Liver (tissue), 9 donors: ENCODE measurements around the gene TXNRD2. TPM values are rescaled to one million over a fixed set of nuclear protein-coding genes. Genes with fewer than 3 reads are reported as not detected.

Experiments used
- DNase-seq: peaks from one replicate; pipeline ENCODE4 v3.0.0-alpha.2; 2017; ENCODE audit warnings: low spot score
- H3K27ac ChIP-seq, 2 donors: one replicate each; pipeline ENCODE4 v1.7.0; 2013; ENCODE audit warnings: inconsistent platforms in 2 of 2, low read length in 2 of 2, control low read depth in 1 of 2, low read depth in 1 of 2, mild to moderate bottlenecking in 1 of 2
- H3K27me3 ChIP-seq, 4 donors: one replicate each; pipeline versions ENCODE4 v1.6.1 to v1.7.0; 2013; ENCODE audit warnings: low read length in 3 of 4, inconsistent platforms in 1 of 4, mild to moderate bottlenecking in 1 of 4, moderate library complexity in 1 of 4; ENCODE audit not compliant: control insufficient read depth in 4 of 4, insufficient read depth in 4 of 4
- H3K36me3 ChIP-seq, 4 donors: one replicate each; pipeline versions ENCODE4 v1.6.1 to v1.7.0; 2013; ENCODE audit warnings: low read length in 3 of 4, mild to moderate bottlenecking in 3 of 4, low read depth in 1 of 4, moderate library complexity in 1 of 4; ENCODE audit not compliant: control insufficient read depth in 4 of 4, insufficient read depth in 3 of 4
- H3K4me1 ChIP-seq, 4 donors: one replicate each; pipeline versions ENCODE4 v1.6.1 to v1.7.0; 2013; ENCODE audit warnings: low read length in 3 of 4, mild to moderate bottlenecking in 3 of 4, moderate library complexity in 1 of 4; ENCODE audit not compliant: control insufficient read depth in 4 of 4, insufficient read depth in 4 of 4
- H3K4me3 ChIP-seq, 3 donors: one replicate each; pipeline versions ENCODE4 v1.6.1 to v1.7.0; 2013; ENCODE audit warnings: low read length in 3 of 3, control low read depth in 1 of 3, low read depth in 1 of 3, mild to moderate bottlenecking in 1 of 3
- H3K9ac ChIP-seq, 2 donors: one replicate each; pipeline ENCODE4 v1.7.0; 2013; ENCODE audit warnings: low read length in 2 of 2, mild to moderate bottlenecking in 2 of 2, moderate library complexity in 2 of 2, control low read depth in 1 of 2, low read depth in 1 of 2
- H3K9me3 ChIP-seq, 4 donors: one replicate each; pipeline versions ENCODE4 v1.6.1 to v1.7.0; 2013; ENCODE audit warnings: low read length in 3 of 4; ENCODE audit not compliant: control insufficient read depth in 4 of 4
- ATF3 ChIP-seq: IDR thresholded peaks from 2 replicates; pipeline ENCODE4 v1.6.1; 2016; ENCODE audit warnings: antibody characterized with exemption
- EGR1 ChIP-seq, 2 donors: IDR thresholded peaks; 2 replicates each; pipeline ENCODE4 v1.6.1; 2016 to 2018; ENCODE audit warnings: antibody characterized with exemption in 2 of 2, low read depth in 2 of 2
- FOXA1 ChIP-seq: IDR thresholded peaks from 2 replicates; pipeline ENCODE4 v1.6.1; 2016; ENCODE audit warnings: antibody characterized with exemption
- FOXA2 ChIP-seq: IDR thresholded peaks from 2 replicates; pipeline ENCODE4 v1.6.1; 2016; ENCODE audit warnings: antibody characterized with exemption
- GABPA ChIP-seq, 2 donors: IDR thresholded peaks in 1 of 2; conservative IDR thresholded peaks in 1 of 2; 2 replicates each; pipeline ENCODE4 v1.6.1; 2016; ENCODE audit warnings: antibody characterized with exemption in 2 of 2, mild to moderate bottlenecking in 1 of 2, moderate library complexity in 1 of 2
- HNF4A ChIP-seq, 2 donors: conservative IDR thresholded peaks; 2 replicates each; pipeline ENCODE4 v1.6.1; 2016; ENCODE audit warnings: antibody characterized with exemption in 2 of 2, mild to moderate bottlenecking in 2 of 2
- HNF4G ChIP-seq: IDR thresholded peaks from 2 replicates; pipeline ENCODE4 v1.6.1; 2016; ENCODE audit warnings: antibody characterized with exemption
- JUND ChIP-seq, 2 donors: IDR thresholded peaks; 2 replicates each; pipeline ENCODE4 v1.6.1; 2016; ENCODE audit warnings: antibody characterized with exemption in 2 of 2
- MAX ChIP-seq: IDR thresholded peaks from 2 replicates; pipeline ENCODE4 v1.6.1; 2016; ENCODE audit warnings: antibody characterized with exemption
- RAD21 ChIP-seq, 2 donors: IDR thresholded peaks; 2 replicates each; pipeline ENCODE4 v1.6.1; 2016; ENCODE audit warnings: antibody characterized with exemption in 2 of 2, mild to moderate bottlenecking in 2 of 2
- REST ChIP-seq: IDR thresholded peaks from 2 replicates; pipeline ENCODE4 v1.6.1; 2016; ENCODE audit warnings: antibody characterized with exemption, mild to moderate bottlenecking
- RXRA ChIP-seq, 2 donors: IDR thresholded peaks; 2 replicates each; pipeline ENCODE4 v1.6.1; 2017 to 2018; ENCODE audit warnings: antibody characterized with exemption in 2 of 2, mild to moderate bottlenecking in 1 of 2
- SP1 ChIP-seq: IDR thresholded peaks from 2 replicates; pipeline ENCODE4 v1.6.1; 2018; ENCODE audit warnings: antibody characterized with exemption, mild to moderate bottlenecking
- TAF1 ChIP-seq: conservative IDR thresholded peaks from 2 replicates; pipeline ENCODE4 v1.6.1; 2016; ENCODE audit warnings: antibody characterized with exemption, mild to moderate bottlenecking
- YY1 ChIP-seq: IDR thresholded peaks from 2 replicates; pipeline ENCODE4 v1.6.1; 2016; ENCODE audit warnings: antibody characterized with exemption, mild to moderate bottlenecking
- ZBTB33 ChIP-seq: IDR thresholded peaks from 2 replicates; pipeline ENCODE4 v1.6.1; 2016; ENCODE audit warnings: antibody characterized with exemption
- WGBS: extraction: QIAGEN DNeasy Blood & Tissue Kit; methylation state at CpG from one replicate; pipeline ENCODE4 v1.1.7; 2013; 5-methylcytosine and 5-hydroxymethylcytosine counted together
- polyA plus RNA-seq, 2 donors: library from polyadenylated mRNA; stranded (reverse) in 1 of 2; unstranded in 1 of 2; fragments of 200-250 nt in 1 of 2; fragments of >200 nt in 1 of 2; fragmentation: Nextera tagmentation in 1 of 2; extraction: Ambion mirVana in 1 of 2; gene quantifications; one replicate each; pipeline versions ENCODE4 v1.2.1 to v1.2.3, GENCODE V29; 2013 to 2015
- total RNA-seq, 2 donors: library from RNA; depleted of rRNA; stranded (reverse); fragments of >200 nt; gene quantifications; one replicate each; pipeline ENCODE4 v1.2.3, GENCODE V29; 2014
- donor health status: healthy.
- donor health status: healthy.
- donor health status: healthy.
- donor health status: healthy.
- donor health status: healthy.

Gene TXNRD2
- total and polyA plus RNA-seq, 4 donors = 22.2 to 41.3 (median 33.6) TPM

GRCh38 chr22:19875061-19875530 lies 66.5 kb downstream of the TXNRD2 start:
- DNase-seq = no peak

More at GRCh38 chr22:19875061-19875530, 66.5 kb downstream of the TXNRD2 start:
- Histone ChIP-seq H3K9me3 (no peaks in the 10 kb centered on the region), H3K9ac (no peak overlapping the region), H3K27me3 (no peaks in the 10 kb centered on the region), H3K36me3 (peaks cover 0 to 10% (median 3%) of the 10 kb centered on the region in 4 donors), H3K4me3 (no peak overlapping the region), H3K27ac (no peak overlapping the region), H3K4me1 (no peaks in the 10 kb centered on the region)
- WGBS = 88% methylated on average over 12 of the region's 12 CpGs
- TF ChIP-seq YY1 (no peak), REST (no peak), MAX (no peak), FOXA2 (no peak), EGR1 (IDR thresholded peaks at IDR 0.05; ENCODE audit: low read depth in 2 of 2) (no peak), ZBTB33 (no peak), HNF4A (conservative IDR thresholded peaks at IDR 0.05) (no peak), ATF3 (no peak), RAD21 (IDR thresholded peaks at IDR 0.05) (no peak), RXRA (IDR thresholded peaks at IDR 0.05) (no peak), SP1 (no peak), HNF4G (no peak), GABPA (IDR thresholded peaks at IDR 0.05 in 1 of 2, conservative IDR thresholded peaks at IDR 0.05 in 1 of 2) (no peak), JUND (IDR thresholded peaks at IDR 0.05) (no peak), TAF1 (no peak), FOXA1 (no peak)
